Right cardiac atrium (tissue), 5 donors: ENCODE data around the gene RNF151. TPM values are rescaled to one million over a fixed set of nuclear protein-coding genes. Genes with fewer than 3 reads are reported as not detected.
A peak's percentile ranks its signal among the peaks of the same experiment; 100 is the strongest.

Experiments used
- ATAC-seq, 2 donors: fragments of 200-7000 bp; cut with Tn5 transposase; one replicate each; pipeline versions ENCODE4 v1.8.0 to v1.9.1; 2020; ENCODE audit warnings: moderate library complexity in 2 of 2, mild to moderate bottlenecking in 1 of 2
- DNase-seq, 3 donors: peaks; one replicate each; pipeline ENCODE4 v3.0.0-alpha.2; 2020
- H3K27ac ChIP-seq: one replicate; pipeline ENCODE4 v1.5.1; 2013; ENCODE audit warnings: mild to moderate bottlenecking, low read length, control low read depth, moderate library complexity
- H3K27me3 ChIP-seq: one replicate; pipeline ENCODE4 v1.6.1; 2013; ENCODE audit not compliant: control insufficient read depth, insufficient read depth
- H3K4me1 ChIP-seq: one replicate; pipeline ENCODE4 v1.6.1; 2013; ENCODE audit warnings: low read length; ENCODE audit not compliant: control insufficient read depth, insufficient read depth
- H3K4me3 ChIP-seq: one replicate; pipeline ENCODE4 v1.5.1; 2013; ENCODE audit warnings: low read length, control low read depth
- H3K9me3 ChIP-seq: one replicate; pipeline ENCODE4 v1.6.1; 2013; ENCODE audit warnings: low read length; ENCODE audit not compliant: control insufficient read depth
- WGBS: extraction: QIAGEN DNeasy Blood & Tissue Kit; methylation state at CpG from one replicate; pipeline ENCODE4 v1.1.7; 2013; 5-methylcytosine and 5-hydroxymethylcytosine counted together
- intact Hi-C, 4 donors: fragments of 100-400 bp; cut with DNase I; formaldehyde crosslinking; loops; one replicate each; pipeline versions ENCODE4 v1.11.0 to v1.14.0; 2022 to 2023
- polyA plus RNA-seq: library from polyadenylated mRNA; stranded (reverse); fragments of 200-250 nt; gene quantifications from one replicate; pipeline ENCODE4 v1.2.3, GENCODE V29; 2013
- total RNA-seq, 4 donors: library from RNA; stranded (reverse); fragmentation: NEBNext Ultra II Directional; extraction: Animal tissue kit (Norgen Biotek cat#: 25700); gene quantifications; one replicate each; pipeline ENCODE4 v1.2.1, GENCODE V29; 2021
- donor health status: healthy with polysubstance abuse.
- donor health status: DM: no; HTN: yes; CAD: no.
- donor health status: DM: no; HTN: no; CAD: no.
- donor health status: DM: no; HTN: yes; CAD: no; lungs with severe emphysema.
- donor health status: DM: yes; HTN: yes; CAD: no.

Gene RNF151
- total and polyA plus RNA-seq, 5 donors: not detected

GRCh38 chr16:1924095-1924494, 42.6 kb upstream of the RNF151 start:
- H3K27ac ChIP-seq: no peak overlapping the region
- WGBS: 63% methylated on average over 5 of the region's 5 CpGs
- no peaks in the 10 kb centered on the region for H3K4me1 ChIP-seq
- ATAC-seq (no peak), DNase-seq (no peak)
- no peaks in the 10 kb centered on the region for H3K9me3 ChIP-seq
- no peaks in the 10 kb centered on the region for H3K27me3 ChIP-seq
- intact Hi-C loops: loop anchor here in 1 of 4 donors (10.0 kb wide), 1 partner anchor 59 kb away; no protein-coding TSS in a partner anchor
- H3K4me3 ChIP-seq: no peak overlapping the region

GRCh38 chr16:1926271-1926670, 40.4 kb upstream of the RNF151 start:
- WGBS: 57% methylated on average over 11 of the region's 11 CpGs
- no peak for DNase-seq
- Histone ChIP-seq H3K27ac (no peak overlapping the region), H3K4me3 (no peak overlapping the region), H3K9me3 (no peaks in the 10 kb centered on the region), H3K4me1 (no peaks in the 10 kb centered on the region), H3K27me3 (no peaks in the 10 kb centered on the region)
- intact Hi-C loops: loop anchor here in 1 of 4 donors (10.0 kb wide), 1 partner anchor 61 kb away; no protein-coding TSS in a partner anchor
- ATAC-seq: no peak

- Histone ChIP-seq H3K9me3 (no peaks in the 10 kb centered on the region), H3K4me1 (no peaks in the 10 kb centered on the region), H3K27me3 (no peaks in the 10 kb centered on the region), H3K4me3 (peak overlapping the region; percentile 72), H3K27ac (peak overlapping the region; percentile 22)
- intact Hi-C loops: loop anchor here in 3 of 4 donors (2.0 to 10.0 kb wide), 2 partner anchors 64 kb away; no protein-coding TSS in a partner anchor
- peak in 2 of 3 donors; percentile 67 to 73 for DNase-seq
- peak; percentile 63 to 64 for ATAC-seq
- WGBS: 11% methylated on average over 11 of the region's 11 CpGs
These were observed 37.6 kb upstream of the RNF151 start for GRCh38 chr16:1929105-1929504.

GRCh38 chr16:1929578-1930337, 36.9 kb upstream of the RNF151 start:
- H3K9me3 ChIP-seq: no peaks in the 10 kb centered on the region
- no peaks in the 10 kb centered on the region for H3K4me1 ChIP-seq
- intact Hi-C loops: loop anchor here (2.0 to 10.0 kb wide), 3 partner anchors 65 to 67 kb away; no protein-coding TSS in a partner anchor
- no peak overlapping the region for H3K27ac ChIP-seq
- H3K27me3 ChIP-seq: no peaks in the 10 kb centered on the region
- peak overlapping the region; percentile 72 for H3K4me3 ChIP-seq
- WGBS: 11% methylated on average over 70 of the region's 70 CpGs
- ATAC-seq: peak; percentile 93 to 95
- peak; percentile 89 to 97 (median 96) for DNase-seq

- Histone ChIP-seq H3K27me3 (no peaks in the 10 kb centered on the region), H3K4me1 (no peaks in the 10 kb centered on the region), H3K4me3 (no peak overlapping the region), H3K9me3 (no peaks in the 10 kb centered on the region), H3K27ac (no peak overlapping the region)
- 72% methylated on average over 10 of the region's 10 CpGs for WGBS
- DNase-seq: peak in 1 of 3 donors; percentile 50
- no peak for ATAC-seq
- intact Hi-C loops: loop anchor here in 1 of 4 donors (5.0 kb wide), 1 partner anchor 68 kb away; no protein-coding TSS in a partner anchor
These were observed 36.3 kb upstream of the RNF151 start for GRCh38 chr16:1930338-1930720.

GRCh38 chr16:1932050-1933028, 34.3 kb upstream of the RNF151 start:
- no peak for ATAC-seq
- peak in 1 of 3 donors; percentile 45 for DNase-seq
- intact Hi-C loops: loop anchor here in 1 of 4 donors (5.0 kb wide), 1 partner anchor 70 kb away; no protein-coding TSS in a partner anchor
- no peaks in the 10 kb centered on the region for H3K27me3 ChIP-seq
- no peaks in the 10 kb centered on the region for H3K4me1 ChIP-seq
- H3K27ac ChIP-seq: no peak overlapping the region
- no peaks in the 10 kb centered on the region for H3K9me3 ChIP-seq
- WGBS: 70% methylated on average over 19 of the region's 19 CpGs
- H3K4me3 ChIP-seq: no peak overlapping the region

GRCh38 chr16:1933097-1933661, 33.5 kb upstream of the RNF151 start:
- Histone ChIP-seq H3K9me3 (no peaks in the 10 kb centered on the region), H3K27ac (no peak overlapping the region), H3K4me3 (no peak overlapping the region), H3K4me1 (no peaks in the 10 kb centered on the region), H3K27me3 (no peaks in the 10 kb centered on the region)
- intact Hi-C loops: loop anchor here in 1 of 4 donors (5.0 kb wide), 1 partner anchor 71 kb away; no protein-coding TSS in a partner anchor
- DNase-seq (peak in 1 of 3 donors; percentile 52), ATAC-seq (no peak)
- 62% methylated on average over 23 of the region's 23 CpGs for WGBS

GRCh38 chr16:1936945-1937479, 29.6 kb upstream of the RNF151 start:
- H3K27me3 ChIP-seq: no peaks in the 10 kb centered on the region
- 94% methylated on average over 11 of the region's 11 CpGs for WGBS
- DNase-seq: peak in 1 of 3 donors; percentile 18
- H3K27ac ChIP-seq: no peak overlapping the region
- intact Hi-C loops: no loop called here
- no peaks in the 10 kb centered on the region for H3K9me3 ChIP-seq
- H3K4me1 ChIP-seq: peaks cover under 1% of the 10 kb centered on the region
- no peak for ATAC-seq
- H3K4me3 ChIP-seq: no peak overlapping the region

GRCh38 chr16:1938316-1938715, 28.3 kb upstream of the RNF151 start:
- 90% methylated on average over 10 of the region's 10 CpGs for WGBS
- H3K27ac ChIP-seq: no peak overlapping the region
- peaks cover 5% of the 10 kb centered on the region for H3K4me1 ChIP-seq
- intact Hi-C loops: no loop called here
- no peak for ATAC-seq
- DNase-seq: peak in 2 of 3 donors; percentile 64 to 68
- no peaks in the 10 kb centered on the region for H3K9me3 ChIP-seq
- no peak overlapping the region for H3K4me3 ChIP-seq
- H3K27me3 ChIP-seq: no peaks in the 10 kb centered on the region

- H3K4me1 ChIP-seq: peaks cover 5% of the 10 kb centered on the region
- intact Hi-C loops: no loop called here
- H3K4me3 ChIP-seq: no peak overlapping the region
- 92% methylated on average over 17 of the region's 17 CpGs for WGBS
- ATAC-seq: no peak
- DNase-seq: peak in 1 of 3 donors; percentile 13
- no peaks in the 10 kb centered on the region for H3K9me3 ChIP-seq
- no peaks in the 10 kb centered on the region for H3K27me3 ChIP-seq
- H3K27ac ChIP-seq: no peak overlapping the region
These were observed 27.7 kb upstream of the RNF151 start for GRCh38 chr16:1938910-1939309.
